Activated CD4-positive, alpha-beta T cell treated with anti-CD3 and anti-CD28 coated beads, Interleukin-2, amount 10 ng/mL, durations not matched to agents 24 days and 14 days (primary cell): Measurements from ENCODE around the gene RPL22L1. TPM values are rescaled to one million over a fixed set of nuclear protein-coding genes. Genes with fewer than 3 reads are reported as not detected.

Experiments
- DNase-seq: peaks from one replicate; pipeline ENCODE4 v3.0.0; 2022
- H3K27ac Mint-ChIP-seq: one replicate; pipeline ENCODE4 v1.8.0; 2022; ENCODE audit warnings: mild to moderate bottlenecking, mixed read lengths
- H3K27me3 Mint-ChIP-seq: one replicate; pipeline ENCODE4 v1.8.0; 2022; ENCODE audit warnings: mixed read lengths
- H3K36me3 Mint-ChIP-seq: one replicate; pipeline ENCODE4 v1.8.0; 2022; ENCODE audit warnings: low read depth, mild to moderate bottlenecking, mixed read lengths
- H3K4me1 Mint-ChIP-seq: one replicate; pipeline ENCODE4 v1.8.0; 2021; ENCODE audit warnings: mixed read lengths
- H3K4me3 Mint-ChIP-seq: one replicate; pipeline ENCODE4 v1.8.0; 2022; ENCODE audit warnings: mild to moderate bottlenecking, moderate library complexity, mixed read lengths
- H3K9me3 Mint-ChIP-seq: one replicate; pipeline ENCODE4 v1.8.0; 2021; ENCODE audit warnings: mixed read lengths
- intact Hi-C: fragments of 100-400 bp; cut with micrococcal nuclease; formaldehyde crosslinking; loops from one replicate; pipeline ENCODE4 v1.15.1; 2023
- total RNA-seq: library from RNA; stranded (reverse); gene quantifications from 2 replicates; pipeline ENCODE4 v1.2.3, GENCODE V29; 2022

Gene RPL22L1
- total RNA-seq, 1 donor from 2014 or later: 157 TPM

DNA sequence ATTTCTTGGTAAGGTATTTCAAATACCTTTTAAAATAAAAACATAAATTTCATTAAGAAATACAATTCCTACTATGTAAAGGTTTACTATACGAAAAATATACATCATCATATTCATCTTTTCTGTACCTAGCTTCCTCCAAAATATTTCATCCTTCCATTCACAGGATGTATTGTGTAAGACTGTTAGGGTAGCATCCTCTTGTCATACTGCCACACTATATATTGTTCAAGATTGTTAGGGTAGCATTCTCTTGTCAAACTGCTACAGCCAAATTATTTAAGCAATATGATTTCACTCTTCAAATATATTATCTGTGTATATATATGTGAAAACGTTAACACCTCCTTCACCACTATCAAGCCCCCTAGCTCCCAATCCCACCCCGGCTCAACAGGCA, 3.5 kb downstream of the RPL22L1 start:
- H3K4me3 Mint-ChIP-seq: peak overlapping the region; percentile 77
- peaks cover 2% of the 10 kb centered on the region for H3K27me3 Mint-ChIP-seq
- intact Hi-C loops: loop anchor here (10.0 kb wide), 1 partner anchor 902 kb away; the partner anchor contains the start of gene SEC62
- no peak overlapping the region for H3K27ac Mint-ChIP-seq
- H3K4me1 Mint-ChIP-seq: peaks cover 18% of the 10 kb centered on the region
- H3K9me3 Mint-ChIP-seq: no peaks in the 10 kb centered on the region
- peaks cover 53% of the 10 kb centered on the region for H3K36me3 Mint-ChIP-seq
- no peak for DNase-seq

- no peak for DNase-seq
- intact Hi-C loops: loop anchor here (10.0 kb wide), 1 partner anchor 901 kb away; the partner anchor contains the start of gene SEC62
- Mint-ChIP-seq H3K9me3 (no peaks in the 10 kb centered on the region), H3K36me3 (peaks cover 53% of the 10 kb centered on the region), H3K27ac (no peak overlapping the region), H3K4me3 (no peak overlapping the region), H3K4me1 (peaks cover 17% of the 10 kb centered on the region), H3K27me3 (peaks cover 2% of the 10 kb centered on the region)
Measured at GRCh38 chr3:170865209-170866094, 4.5 kb downstream of the RPL22L1 start.

DNA sequence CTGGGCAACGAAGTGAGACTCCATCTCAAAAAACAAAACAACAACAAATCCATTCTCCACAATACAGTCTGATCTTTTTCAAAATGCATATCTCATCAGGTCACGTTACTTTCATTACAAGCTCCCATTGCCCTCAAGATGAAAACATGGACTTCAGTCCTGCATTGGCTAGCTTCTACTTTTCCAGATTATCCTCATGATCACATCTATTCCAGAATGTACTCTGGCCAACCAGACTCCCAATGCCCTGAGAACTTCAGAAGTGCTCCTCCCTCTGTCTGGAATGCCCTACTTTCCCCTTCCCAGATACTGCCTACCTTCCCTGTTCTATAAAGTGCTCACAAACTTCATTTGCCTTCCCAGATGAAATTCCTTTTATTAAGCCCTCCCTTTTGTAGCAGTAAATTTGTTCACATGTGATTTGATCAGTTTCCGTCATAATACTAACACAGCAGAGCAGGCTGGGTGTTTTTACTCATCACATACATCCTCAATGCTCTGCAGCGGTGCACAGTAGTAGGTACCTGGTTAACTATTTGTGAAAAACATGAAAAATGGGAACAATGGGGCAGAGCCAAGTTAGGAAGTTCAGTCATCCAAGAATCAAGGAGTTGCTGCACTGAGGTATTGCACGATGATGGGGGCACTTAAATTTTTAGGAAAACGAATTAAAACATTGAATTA, 5.3 kb downstream of the RPL22L1 start:
- Mint-ChIP-seq H3K27ac (no peak overlapping the region), H3K36me3 (peaks cover 49% of the 10 kb centered on the region), H3K4me1 (peaks cover 12% of the 10 kb centered on the region), H3K9me3 (no peaks in the 10 kb centered on the region), H3K27me3 (peaks cover 2% of the 10 kb centered on the region), H3K4me3 (no peak overlapping the region)
- intact Hi-C loops: loop anchor here (10.0 kb wide), 1 partner anchor 900 kb away; the partner anchor contains the start of gene SEC62
- no peak for DNase-seq

DNA sequence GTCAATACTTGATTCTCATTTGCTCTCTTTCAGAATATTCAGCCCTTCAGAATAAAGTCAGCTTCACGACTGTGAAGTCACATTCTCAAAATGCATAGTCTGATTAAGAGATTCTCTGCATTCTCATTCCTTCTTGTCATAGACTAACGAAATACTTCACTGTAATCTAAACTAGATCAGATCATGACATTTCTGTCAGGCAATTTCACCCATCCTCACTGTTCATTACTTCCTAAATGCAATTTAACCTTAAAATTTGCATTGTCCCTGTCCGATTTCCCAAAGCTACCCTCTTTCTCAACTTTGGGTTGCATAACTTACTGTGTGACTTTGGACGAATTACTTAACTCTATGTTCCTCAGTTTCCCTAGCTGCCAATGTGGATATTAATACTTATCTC, 6.2 kb downstream of the RPL22L1 start:
- Mint-ChIP-seq H3K36me3 (peaks cover 42% of the 10 kb centered on the region), H3K4me1 (peaks cover 12% of the 10 kb centered on the region), H3K27ac (no peak overlapping the region), H3K4me3 (no peak overlapping the region), H3K9me3 (no peaks in the 10 kb centered on the region), H3K27me3 (peaks cover 2% of the 10 kb centered on the region)
- intact Hi-C loops: loop anchor here (10.0 kb wide), 1 partner anchor 899 kb away; the partner anchor contains the start of gene SEC62
- no peak for DNase-seq

- intact Hi-C loops: loop anchor here (10.0 kb wide), 1 partner anchor 898 kb away; the partner anchor contains the start of gene SEC62
- Mint-ChIP-seq H3K27ac (no peak overlapping the region), H3K27me3 (peaks cover 2% of the 10 kb centered on the region)
Measured at GRCh38 chr3:170862618-170863374, 7.2 kb downstream of the RPL22L1 start.

DNA sequence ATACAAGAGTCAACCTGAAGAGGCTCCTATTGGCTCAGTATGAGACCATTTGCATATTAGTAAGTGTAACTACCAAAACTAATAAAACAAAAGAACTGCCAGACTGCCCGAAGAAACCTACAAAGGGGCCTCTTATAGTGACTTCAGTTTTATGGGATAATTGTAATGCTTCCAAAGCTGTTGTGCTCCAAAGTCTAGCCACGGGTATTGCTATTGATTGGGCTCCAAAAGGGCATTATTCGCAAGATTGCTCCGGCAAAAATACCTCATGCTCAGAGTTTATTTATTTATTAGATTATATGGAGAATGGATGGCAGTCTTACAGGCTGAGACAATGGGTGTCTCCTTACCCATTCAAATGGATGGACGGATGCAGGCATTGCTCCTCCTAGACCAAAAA, 11.4 kb downstream of the RPL22L1 start:
- Mint-ChIP-seq H3K27me3 (peaks cover 2% of the 10 kb centered on the region), H3K36me3 (peaks cover 3% of the 10 kb centered on the region), H3K27ac (no peak overlapping the region), H3K4me1 (peaks cover 9% of the 10 kb centered on the region), H3K4me3 (no peak overlapping the region), H3K9me3 (no peaks in the 10 kb centered on the region)
- no peak for DNase-seq
- intact Hi-C loops: no loop called here

More at GRCh38 chr3:170862618-170863374, 7.2 kb downstream of the RPL22L1 start:
- DNase-seq: no peak
- Mint-ChIP-seq H3K36me3 (peaks cover 38% of the 10 kb centered on the region), H3K4me1 (peaks cover 15% of the 10 kb centered on the region), H3K4me3 (no peak overlapping the region), H3K9me3 (no peaks in the 10 kb centered on the region)

GRCh38 chr3:170852324-170852723, 17.7 kb downstream of the RPL22L1 start:
- no peak for DNase-seq
- Mint-ChIP-seq H3K4me3 (no peak overlapping the region), H3K9me3 (no peaks in the 10 kb centered on the region), H3K4me1 (peaks cover 4% of the 10 kb centered on the region), H3K27me3 (peaks cover 20% of the 10 kb centered on the region), H3K36me3 (no peaks in the 10 kb centered on the region), H3K27ac (no peak overlapping the region)
- intact Hi-C loops: no loop called here

- no peak for DNase-seq
- H3K4me3 Mint-ChIP-seq: no peak overlapping the region
- no peak overlapping the region for H3K27ac Mint-ChIP-seq
- no peaks in the 10 kb centered on the region for H3K36me3 Mint-ChIP-seq
- no peaks in the 10 kb centered on the region for H3K4me1 Mint-ChIP-seq
- intact Hi-C loops: no loop called here
- peaks cover 36% of the 10 kb centered on the region for H3K27me3 Mint-ChIP-seq
- H3K9me3 Mint-ChIP-seq: no peaks in the 10 kb centered on the region
Measured at GRCh38 chr3:170848292-170848917, 21.6 kb downstream of the RPL22L1 start.

DNA sequence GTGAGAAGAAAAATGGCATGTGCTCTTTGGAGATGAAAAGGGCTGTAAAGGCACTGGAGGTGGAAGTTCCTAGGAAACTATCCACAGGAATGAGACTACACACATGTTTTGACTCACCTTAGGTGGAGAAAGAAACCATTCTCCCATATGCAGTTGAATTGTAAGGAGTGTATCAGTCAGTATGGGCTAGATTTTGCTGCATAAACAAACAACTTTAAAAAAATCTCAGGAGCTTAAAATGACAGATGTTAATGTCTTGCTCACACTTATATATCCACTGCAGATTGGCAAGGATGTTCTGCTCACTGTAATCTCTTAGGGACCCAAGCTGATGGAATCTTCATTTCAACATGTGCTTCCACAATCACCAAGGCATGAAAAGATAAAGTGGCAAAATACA, 25.6 kb downstream of the RPL22L1 start:
- no peak overlapping the region for H3K27ac Mint-ChIP-seq
- peaks cover 41% of the 10 kb centered on the region for H3K27me3 Mint-ChIP-seq
- H3K4me1 Mint-ChIP-seq: no peaks in the 10 kb centered on the region
- H3K9me3 Mint-ChIP-seq: no peaks in the 10 kb centered on the region
- no peaks in the 10 kb centered on the region for H3K36me3 Mint-ChIP-seq
- DNase-seq: no peak
- H3K4me3 Mint-ChIP-seq: no peak overlapping the region
- intact Hi-C loops: no loop called here

DNA sequence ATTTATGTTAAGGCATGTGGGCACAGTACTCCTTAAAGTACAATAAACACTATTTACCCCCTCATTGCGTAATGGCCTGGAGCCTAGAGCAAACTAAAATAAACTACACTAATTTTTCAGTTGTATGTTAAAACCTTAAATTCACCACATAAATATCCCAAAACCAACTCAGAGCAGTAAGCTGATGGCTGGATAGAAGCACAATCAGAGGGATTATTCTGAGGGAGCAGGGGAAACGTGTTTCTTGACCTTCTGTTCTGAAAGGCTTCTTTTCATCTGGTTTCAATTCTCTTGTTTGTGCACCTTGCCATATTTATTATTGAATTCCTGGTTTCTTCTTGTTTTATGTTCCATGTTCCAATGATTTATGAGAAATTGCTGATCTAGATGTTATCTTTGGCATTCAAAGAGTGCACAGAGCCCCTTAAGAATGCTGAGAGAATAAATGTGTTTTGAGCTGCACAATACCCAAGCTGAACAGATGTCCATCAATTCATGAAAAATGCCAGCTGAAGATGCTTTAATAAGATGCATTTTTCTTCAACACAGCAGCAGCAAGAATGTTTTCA, 29.6 kb downstream of the RPL22L1 start:
- Mint-ChIP-seq H3K27ac (no peak overlapping the region), H3K9me3 (no peaks in the 10 kb centered on the region), H3K27me3 (peaks cover 50% of the 10 kb centered on the region), H3K36me3 (no peaks in the 10 kb centered on the region), H3K4me1 (no peaks in the 10 kb centered on the region), H3K4me3 (no peak overlapping the region)
- no peak for DNase-seq
- intact Hi-C loops: no loop called here

DNA sequence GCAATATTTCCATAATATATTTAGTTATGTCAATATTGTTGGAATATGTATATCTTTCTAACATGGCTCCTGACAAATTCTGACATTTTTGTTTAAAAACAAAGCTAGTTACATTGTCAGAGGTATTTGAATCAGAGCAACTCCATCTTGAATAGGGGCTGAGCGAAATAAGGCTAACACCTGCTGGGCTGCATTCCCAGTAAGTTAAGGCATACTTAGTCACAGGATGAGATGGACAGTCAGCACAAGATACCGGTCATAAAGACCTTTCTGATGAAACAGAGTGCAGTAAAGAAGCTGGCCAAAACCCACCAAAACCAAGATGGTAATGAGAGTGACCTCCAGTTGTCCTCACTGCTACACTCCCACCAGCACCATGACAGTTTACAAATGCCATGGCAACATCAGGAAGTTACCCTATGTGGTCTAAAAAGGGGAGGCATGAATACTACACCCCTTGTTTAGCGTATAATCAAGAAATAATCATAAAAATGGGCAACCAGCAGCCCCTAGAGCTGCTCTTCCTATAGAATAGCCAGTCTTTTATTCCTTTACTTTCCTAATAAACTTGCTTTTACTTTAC, 30.4 kb downstream of the RPL22L1 start:
- intact Hi-C loops: no loop called here
- Mint-ChIP-seq H3K27me3 (peaks cover 51% of the 10 kb centered on the region), H3K36me3 (no peaks in the 10 kb centered on the region), H3K9me3 (no peaks in the 10 kb centered on the region), H3K4me1 (no peaks in the 10 kb centered on the region), H3K4me3 (no peak overlapping the region), H3K27ac (no peak overlapping the region)
- no peak for DNase-seq

GRCh38 chr3:170836491-170836890, 33.5 kb downstream of the RPL22L1 start:
- Mint-ChIP-seq H3K9me3 (no peaks in the 10 kb centered on the region), H3K27ac (no peak overlapping the region), H3K4me3 (no peak overlapping the region), H3K4me1 (no peaks in the 10 kb centered on the region), H3K36me3 (no peaks in the 10 kb centered on the region), H3K27me3 (peaks cover 45% of the 10 kb centered on the region)
- DNase-seq: no peak
- intact Hi-C loops: no loop called here

- Mint-ChIP-seq H3K4me3 (no peak overlapping the region), H3K9me3 (no peaks in the 10 kb centered on the region), H3K27ac (no peak overlapping the region), H3K27me3 (peaks cover 40% of the 10 kb centered on the region), H3K4me1 (no peaks in the 10 kb centered on the region), H3K36me3 (no peaks in the 10 kb centered on the region)
- intact Hi-C loops: no loop called here
- no peak for DNase-seq
Measured at GRCh38 chr3:170835336-170835735, 34.7 kb downstream of the RPL22L1 start.
